ENCODE data around the gene HERC4. TPM values are rescaled to one million over a fixed set of nuclear protein-coding genes. Genes with fewer than 3 reads are reported as not detected.

Gene HERC4
- total and polyA plus RNA-seq, 2 donors (not counting 1 experiment from before 2014, with no cell fraction given), result 53.1 to 140 TPM

- DNase-seq (ENCODE audit: low read depth in 2 of 2), result peak; percentile 53 to 91
- no peaks in the 10 kb centered on the region for H3K9me3 ChIP-seq (ENCODE audit: control insufficient read depth, insufficient read depth, low read depth, low read length)
- no peak overlapping the region for H3K27ac ChIP-seq (ENCODE audit: insufficient read depth, low read length)
- H3K4me2 ChIP-seq (ENCODE audit: extremely low read depth, insufficient read depth, low read length), result no peak overlapping the region
- no peak for TF ChIP-seq CTCF (conservative IDR thresholded peaks at IDR 0.05 in 1 of 2, IDR thresholded peaks at IDR 0.05 in 1 of 2; ENCODE audit: low read depth in 1 of 2, low read length in 2 of 2)
- TF ChIP-seq EZH2 (IDR thresholded peaks at IDR 0.05; ENCODE audit: low read length, missing control alignments), result no peak
- H3K4me1 ChIP-seq (ENCODE audit: control insufficient read depth, extremely low read depth, insufficient read depth, low read length), result peaks cover 14% of the 10 kb centered on the region
- H3K36me3 ChIP-seq (ENCODE audit: control insufficient read depth, insufficient read depth, low read length), result no peaks in the 10 kb centered on the region
- no peaks in the 10 kb centered on the region for H3K27me3 ChIP-seq (ENCODE audit: control insufficient read depth, insufficient read depth, low read length)
- no peak overlapping the region for H3K9ac ChIP-seq (ENCODE audit: insufficient read depth, low read length)
- H4K20me1 ChIP-seq (ENCODE audit: control insufficient read depth, extremely low read depth, insufficient read depth, low read length), result no peaks in the 10 kb centered on the region
- H3K4me3 ChIP-seq (replicated peaks in 1 of 4; ENCODE audit: control extremely low read depth in 1 of 4, insufficient read depth in 1 of 4, low read depth in 3 of 4, low read length in 4 of 4), result no peak overlapping the region
- H3K79me2 ChIP-seq (ENCODE audit: control insufficient read depth, insufficient read depth, low read length), result no peaks in the 10 kb centered on the region
- no peak overlapping the region for H2AFZ ChIP-seq (ENCODE audit: low read length)
These were observed 24.7 kb upstream of the HERC4 start for GRCh38 chr10:68099736-68100135.

GRCh38 chr10:68096913-68097516 is 21.9 kb upstream of the HERC4 start:
- Histone ChIP-seq H3K79me2 (ENCODE audit: control insufficient read depth, insufficient read depth, low read length) (no peaks in the 10 kb centered on the region), H3K4me2 (ENCODE audit: extremely low read depth, insufficient read depth, low read length) (peak overlapping the region; percentile 32), H3K27me3 (ENCODE audit: control insufficient read depth, insufficient read depth, low read length) (no peaks in the 10 kb centered on the region), H3K9ac (ENCODE audit: insufficient read depth, low read length) (no peak overlapping the region), H3K27ac (ENCODE audit: insufficient read depth, low read length) (peak overlapping the region; percentile 72), H3K4me3 (replicated peaks in 1 of 4; ENCODE audit: control extremely low read depth in 1 of 4, insufficient read depth in 1 of 4, low read depth in 3 of 4, low read length in 4 of 4) (no peak overlapping the region), H3K4me1 (ENCODE audit: control insufficient read depth, extremely low read depth, insufficient read depth, low read length) (peaks cover 19% of the 10 kb centered on the region), H4K20me1 (ENCODE audit: control insufficient read depth, extremely low read depth, insufficient read depth, low read length) (no peaks in the 10 kb centered on the region), H3K36me3 (ENCODE audit: control insufficient read depth, insufficient read depth, low read length) (no peaks in the 10 kb centered on the region), H3K9me3 (ENCODE audit: control insufficient read depth, insufficient read depth, low read depth, low read length) (no peaks in the 10 kb centered on the region), H2AFZ (ENCODE audit: low read length) (no peak overlapping the region)
- TF ChIP-seq EZH2 (IDR thresholded peaks at IDR 0.05; ENCODE audit: low read length, missing control alignments) (no peak), CTCF (conservative IDR thresholded peaks at IDR 0.05 in 1 of 2, IDR thresholded peaks at IDR 0.05 in 1 of 2; ENCODE audit: low read depth in 1 of 2, low read length in 2 of 2) (no peak)
- DNase-seq (ENCODE audit: low read depth in 2 of 2), result peak; percentile 93 to 96

GRCh38 chr10:68095153-68095552 is 20.1 kb upstream of the HERC4 start:
- Histone ChIP-seq H3K36me3 (ENCODE audit: control insufficient read depth, insufficient read depth, low read length) (no peaks in the 10 kb centered on the region), H3K4me2 (ENCODE audit: extremely low read depth, insufficient read depth, low read length) (peak overlapping the region; percentile 13), H3K4me1 (ENCODE audit: control insufficient read depth, extremely low read depth, insufficient read depth, low read length) (peaks cover 19% of the 10 kb centered on the region)

More at GRCh38 chr10:68095153-68095552, 20.1 kb upstream of the HERC4 start:
- Histone ChIP-seq H2AFZ (ENCODE audit: low read length) (no peak overlapping the region), H3K9ac (ENCODE audit: insufficient read depth, low read length) (no peak overlapping the region), H4K20me1 (ENCODE audit: control insufficient read depth, extremely low read depth, insufficient read depth, low read length) (no peaks in the 10 kb centered on the region), H3K9me3 (ENCODE audit: control insufficient read depth, insufficient read depth, low read depth, low read length) (no peaks in the 10 kb centered on the region), H3K27ac (ENCODE audit: insufficient read depth, low read length) (peak overlapping the region; percentile 80), H3K27me3 (ENCODE audit: control insufficient read depth, insufficient read depth, low read length) (no peaks in the 10 kb centered on the region), H3K4me3 (replicated peaks in 1 of 4; ENCODE audit: control extremely low read depth in 1 of 4, insufficient read depth in 1 of 4, low read depth in 3 of 4, low read length in 4 of 4) (no peak overlapping the region), H3K79me2 (ENCODE audit: control insufficient read depth, insufficient read depth, low read length) (no peaks in the 10 kb centered on the region)
- no peak for TF ChIP-seq EZH2 (IDR thresholded peaks at IDR 0.05; ENCODE audit: low read length, missing control alignments)
- no peak for TF ChIP-seq CTCF (conservative IDR thresholded peaks at IDR 0.05 in 1 of 2, IDR thresholded peaks at IDR 0.05 in 1 of 2; ENCODE audit: low read depth in 1 of 2, low read length in 2 of 2)
- DNase-seq (ENCODE audit: low read depth in 2 of 2), result peak in 1 of 2 donors; percentile 89

Measured in fibroblast of lung (primary cell).